Activated naive CD4-positive, alpha-beta T cell (primary cell): Measurements from ENCODE around the gene RPP25L.

ENCODE experiments used
- DNase-seq, 4 experiments: peaks; one replicate each; lab custom pipeline; 2025; lab: John Stamatoyannopoulos, UW

Gene RPP25L

DNA sequence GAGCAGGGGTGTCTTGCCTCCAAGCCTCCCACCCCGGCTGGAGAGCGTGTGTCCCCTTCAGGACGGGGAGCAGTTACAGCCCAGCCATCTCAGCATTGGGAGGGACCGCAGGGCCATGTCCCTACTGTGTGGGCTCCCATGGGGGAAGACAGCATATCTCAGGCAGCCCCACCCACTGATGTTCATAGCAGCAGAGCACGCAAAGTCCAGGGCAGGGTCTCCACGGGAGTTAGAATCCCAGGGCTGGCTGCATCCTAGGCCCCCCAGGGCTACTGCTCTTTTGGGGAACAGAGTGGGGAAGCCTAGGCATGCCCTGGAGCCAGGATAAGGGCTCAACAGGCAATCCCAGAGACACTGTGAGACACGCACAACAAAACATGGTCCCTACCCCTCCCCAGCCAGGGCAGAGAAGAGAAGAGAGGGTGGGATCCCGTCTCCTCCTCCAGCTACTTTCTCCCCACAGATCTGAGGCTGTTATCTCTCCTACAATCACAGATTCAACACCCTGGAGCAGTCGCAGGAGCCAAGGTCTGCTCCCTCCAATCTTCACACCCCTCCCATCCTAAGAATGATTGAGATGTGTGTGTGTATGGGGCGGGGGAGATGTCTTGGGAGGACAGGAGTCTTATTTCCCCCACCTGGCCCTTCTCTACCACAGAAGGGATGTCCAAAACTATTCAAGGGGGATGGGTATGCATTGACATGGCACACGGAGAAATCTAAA is 25.8 kb downstream of the RPP25L start:
- DNase-seq = no peak

DNA sequence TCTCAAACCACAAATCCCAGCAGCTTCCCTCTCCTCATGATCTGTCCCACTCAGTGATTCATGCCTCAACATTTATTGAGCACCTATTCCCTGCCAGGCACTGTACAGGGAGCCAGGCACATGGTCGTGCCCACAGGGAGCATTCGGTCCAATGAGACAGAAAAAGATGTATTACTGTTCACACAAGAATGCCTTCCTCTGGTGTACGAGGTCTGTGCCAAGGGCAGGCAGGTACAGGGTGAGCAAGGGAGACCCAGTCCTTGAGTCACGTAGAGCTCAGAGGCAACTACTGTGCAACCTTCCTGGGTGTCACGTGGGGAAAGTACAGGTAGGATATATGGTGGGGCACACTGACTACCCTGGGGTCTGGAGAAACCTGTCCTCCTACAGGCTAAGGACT is 26.9 kb downstream of the RPP25L start:
- DNase-seq = no peak

DNA sequence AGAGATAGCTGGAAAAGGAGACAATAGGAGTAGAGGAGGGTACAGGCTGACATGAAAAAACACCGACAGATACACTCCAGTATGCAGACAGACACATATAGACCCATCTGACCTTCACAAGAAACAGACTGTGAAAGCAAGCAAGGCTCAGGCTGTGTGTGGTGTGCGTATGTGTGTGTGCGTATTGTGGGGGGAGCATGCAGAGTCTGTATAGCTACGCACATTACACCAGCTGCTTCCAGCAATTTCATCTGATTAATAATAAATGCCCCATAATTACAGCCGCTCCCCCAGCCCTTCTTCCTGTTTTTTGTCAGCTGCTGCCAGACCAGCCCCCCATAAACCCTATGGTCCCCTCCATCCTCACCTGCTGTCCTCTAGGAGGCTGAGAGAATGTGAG is 29.1 kb downstream of the RPP25L start:
- DNase-seq = no peak

DNA sequence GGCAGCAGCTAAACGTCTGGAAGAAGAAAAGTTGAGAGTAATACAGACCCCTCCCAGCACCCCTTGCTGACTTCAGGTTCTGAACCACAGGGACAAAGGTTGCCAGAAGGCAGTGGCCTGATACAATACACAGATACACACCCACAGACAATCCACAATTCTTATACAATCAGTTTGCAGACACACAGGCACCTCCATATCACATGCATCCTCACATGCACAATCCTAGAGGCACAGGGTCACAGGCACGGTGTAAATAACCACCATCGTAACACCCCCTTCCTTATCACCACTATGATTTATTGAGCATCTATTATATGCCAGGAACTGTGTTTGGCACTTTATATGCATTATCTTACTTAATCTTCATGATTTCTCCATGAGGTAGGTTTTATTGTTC is 30.6 kb downstream of the RPP25L start:
- DNase-seq = no peak

DNA sequence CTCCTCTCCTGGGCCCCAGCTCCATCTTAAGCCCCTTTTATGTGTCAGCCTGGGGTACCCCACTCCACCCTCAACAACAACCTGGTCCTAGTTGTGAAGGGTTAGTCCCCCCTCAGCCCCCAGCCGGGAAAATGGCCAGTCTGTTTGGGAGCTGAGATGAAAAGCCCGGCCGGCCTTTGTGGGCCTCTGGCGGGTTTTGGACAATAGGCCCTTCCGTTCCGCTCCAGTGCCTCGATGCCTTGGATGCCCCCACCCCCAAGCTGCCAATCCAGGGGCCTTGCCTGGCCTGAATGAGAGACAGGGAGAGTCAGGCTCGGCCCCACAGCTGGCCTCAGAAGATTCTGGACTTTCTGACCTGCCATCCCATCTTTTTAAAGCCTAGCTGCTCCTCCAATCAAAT is 31.5 kb downstream of the RPP25L start:
- no peak for DNase-seq

DNA sequence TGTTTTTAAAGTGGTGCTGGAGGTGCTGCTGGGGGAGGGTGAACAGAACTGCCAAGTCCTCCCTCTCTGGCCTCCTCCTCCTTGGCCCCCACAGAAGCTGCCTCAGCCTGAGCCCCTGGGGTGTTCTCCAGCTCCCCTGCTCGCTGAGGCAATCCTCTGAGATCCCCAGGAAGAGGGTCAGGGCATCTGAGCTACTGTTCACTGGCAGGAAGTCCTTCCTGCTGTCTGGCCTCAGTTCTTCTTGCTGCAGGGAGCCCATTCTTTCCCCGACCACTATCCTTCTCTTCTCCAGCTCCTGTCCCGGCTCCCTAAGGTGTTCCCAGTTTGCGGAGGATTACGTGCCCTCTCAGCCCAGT is 32.1 kb downstream of the RPP25L start:
- no peak for DNase-seq

DNA sequence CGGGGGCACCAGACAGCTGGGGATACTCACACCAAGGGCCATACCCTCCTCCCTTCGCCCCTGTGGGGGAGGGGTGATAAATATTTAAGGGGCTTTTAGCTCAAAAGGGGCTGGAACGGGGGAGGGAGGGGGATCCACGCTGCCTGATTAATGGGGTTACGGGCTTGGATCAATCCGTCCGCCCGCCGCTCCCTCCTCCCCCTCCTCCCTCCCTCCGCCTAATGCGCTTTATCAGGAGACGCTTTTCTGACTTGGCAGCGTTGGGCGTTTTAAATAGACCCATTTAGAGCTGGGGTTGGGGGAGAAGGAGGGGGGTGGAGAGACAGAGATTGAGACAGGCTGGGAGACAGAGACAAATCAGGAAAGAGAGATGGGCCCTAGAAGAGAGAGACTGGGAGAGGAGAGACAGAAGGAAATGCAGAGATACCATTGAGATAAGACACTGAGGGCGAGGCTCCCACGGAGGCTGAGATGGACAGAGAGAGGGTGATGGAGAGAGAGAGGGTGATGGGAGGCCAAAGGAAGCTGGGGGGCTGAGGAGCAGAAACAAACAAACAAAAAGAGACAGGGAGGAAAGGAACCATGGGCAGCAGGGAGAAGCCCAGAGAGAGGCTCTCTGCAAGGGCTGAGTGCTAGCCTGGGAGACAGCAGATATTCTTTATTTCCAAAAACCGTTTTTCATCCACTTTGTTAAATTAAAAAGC is 32.6 kb downstream of the RPP25L start:
- no peak for DNase-seq

DNA sequence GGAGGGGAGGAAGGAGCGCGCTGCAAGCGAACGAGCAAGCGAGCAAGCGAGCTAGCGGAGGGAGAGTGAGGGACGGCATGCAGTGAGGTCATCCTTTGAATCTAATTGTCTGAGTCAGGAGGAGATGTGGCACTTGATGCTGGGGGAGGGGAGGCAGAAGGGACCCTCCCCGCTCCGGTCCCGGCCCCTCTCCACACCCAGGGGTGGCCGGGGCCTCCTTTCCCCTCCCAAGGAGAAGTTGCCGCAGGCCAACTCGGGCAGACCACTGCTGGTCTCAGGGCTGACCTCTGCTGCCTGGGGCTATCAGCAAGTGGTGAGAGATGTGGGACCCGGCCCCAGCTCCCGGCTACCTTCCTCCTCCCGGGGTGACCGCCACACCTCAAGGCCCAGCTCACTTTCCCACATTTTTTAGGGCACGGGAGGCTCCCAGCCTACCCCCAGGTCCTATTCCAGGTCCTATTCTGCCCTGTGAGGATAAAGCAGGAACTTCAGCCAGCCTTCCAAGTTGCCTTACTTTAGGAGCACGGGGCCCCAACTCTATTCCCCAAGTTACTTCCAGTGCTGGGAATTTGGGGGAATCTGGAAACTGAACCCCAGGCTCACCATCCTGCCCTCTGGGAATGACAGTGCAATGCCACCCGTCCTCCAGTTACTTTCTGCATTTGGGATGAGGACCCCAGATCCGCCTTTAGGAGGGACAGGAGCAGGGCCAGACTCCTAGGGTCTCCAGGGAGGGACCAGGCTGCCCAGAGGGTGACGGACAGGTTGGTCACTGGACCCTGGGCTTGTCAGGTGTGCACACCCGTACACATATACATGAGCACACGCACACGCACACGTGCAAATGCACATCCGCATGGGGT is 33.4 kb downstream of the RPP25L start:
- DNase-seq = no peak

DNA sequence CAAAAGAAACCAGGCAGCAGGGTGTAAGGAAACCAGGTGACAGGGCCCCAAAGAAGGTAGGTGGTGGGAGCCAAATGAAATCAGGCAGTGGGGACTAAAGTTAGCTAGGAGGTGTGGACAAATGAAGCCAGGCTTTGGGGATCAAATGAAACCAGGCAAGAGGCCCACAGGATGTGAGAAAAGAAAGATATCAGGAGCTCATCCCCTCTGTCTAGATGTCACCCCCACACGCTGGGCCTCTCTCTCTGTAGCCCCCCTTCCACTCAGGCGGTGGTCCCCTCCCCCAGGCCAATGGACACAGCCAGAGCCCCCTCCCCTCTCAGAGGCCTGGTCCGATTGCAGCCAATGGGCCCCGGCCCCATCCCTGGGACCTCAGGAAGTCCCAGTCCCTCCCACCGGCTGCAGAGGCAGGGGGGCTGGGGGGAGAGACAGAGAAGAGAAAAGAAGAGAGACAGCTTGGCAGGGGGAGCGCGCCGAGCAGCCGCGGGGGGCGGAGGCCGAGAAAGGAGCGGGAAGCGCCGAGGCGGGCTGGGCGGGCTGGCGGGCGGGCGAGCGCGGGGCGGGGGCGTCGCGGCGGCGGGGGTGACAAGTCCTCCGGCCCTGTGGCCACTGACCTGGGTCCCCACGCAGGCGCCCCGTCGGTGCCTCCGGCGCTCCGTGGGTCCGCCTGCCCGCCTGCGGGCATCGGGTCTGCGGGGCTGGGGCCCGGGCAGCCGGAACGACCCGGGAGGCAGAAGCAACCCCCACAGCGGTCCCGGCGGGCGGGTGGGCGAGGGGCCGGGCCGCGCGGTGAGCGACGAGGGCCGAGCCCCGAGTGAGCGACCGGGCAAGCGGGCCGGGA is 34.3 kb downstream of the RPP25L start:
- DNase-seq = no peak

DNA sequence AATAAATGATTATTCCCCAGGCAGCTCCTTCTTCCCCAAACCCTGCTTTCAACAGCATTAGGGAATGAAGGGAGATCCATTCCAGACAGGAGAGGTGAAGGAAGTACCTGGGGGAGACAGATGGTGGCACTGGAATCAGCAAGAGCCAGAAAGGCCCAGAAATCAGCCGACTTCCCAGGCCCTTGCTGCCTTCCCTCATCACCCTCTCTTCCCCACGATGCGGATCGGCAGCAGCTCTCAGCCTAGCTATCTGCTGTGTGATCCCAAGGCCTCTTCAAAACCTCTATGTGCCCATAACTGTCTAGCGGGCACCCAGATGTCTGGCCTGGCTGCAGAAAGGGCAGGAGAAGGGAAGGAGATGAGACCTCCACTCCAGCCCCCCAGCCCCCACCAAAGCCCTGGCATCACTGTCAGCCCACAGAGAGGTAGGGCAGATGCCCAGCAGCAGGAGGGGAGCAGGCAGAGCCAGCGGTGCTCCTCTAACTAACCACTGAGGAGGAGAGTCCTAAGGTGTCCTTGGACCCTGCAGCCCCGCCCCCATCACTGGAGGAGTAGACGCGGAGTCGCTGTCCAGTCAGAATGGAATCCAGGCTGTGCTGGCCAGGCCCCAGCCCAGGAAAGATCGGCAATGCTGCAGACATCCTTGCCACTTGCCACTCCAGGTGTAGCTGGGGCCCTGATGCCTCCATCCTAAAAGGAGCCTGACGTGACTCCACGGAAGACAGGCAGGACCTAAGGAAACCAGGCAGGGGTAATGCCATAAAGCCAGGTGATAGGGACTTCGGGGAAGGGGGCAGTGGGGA is 35.1 kb downstream of the RPP25L start:
- no peak for DNase-seq

DNA sequence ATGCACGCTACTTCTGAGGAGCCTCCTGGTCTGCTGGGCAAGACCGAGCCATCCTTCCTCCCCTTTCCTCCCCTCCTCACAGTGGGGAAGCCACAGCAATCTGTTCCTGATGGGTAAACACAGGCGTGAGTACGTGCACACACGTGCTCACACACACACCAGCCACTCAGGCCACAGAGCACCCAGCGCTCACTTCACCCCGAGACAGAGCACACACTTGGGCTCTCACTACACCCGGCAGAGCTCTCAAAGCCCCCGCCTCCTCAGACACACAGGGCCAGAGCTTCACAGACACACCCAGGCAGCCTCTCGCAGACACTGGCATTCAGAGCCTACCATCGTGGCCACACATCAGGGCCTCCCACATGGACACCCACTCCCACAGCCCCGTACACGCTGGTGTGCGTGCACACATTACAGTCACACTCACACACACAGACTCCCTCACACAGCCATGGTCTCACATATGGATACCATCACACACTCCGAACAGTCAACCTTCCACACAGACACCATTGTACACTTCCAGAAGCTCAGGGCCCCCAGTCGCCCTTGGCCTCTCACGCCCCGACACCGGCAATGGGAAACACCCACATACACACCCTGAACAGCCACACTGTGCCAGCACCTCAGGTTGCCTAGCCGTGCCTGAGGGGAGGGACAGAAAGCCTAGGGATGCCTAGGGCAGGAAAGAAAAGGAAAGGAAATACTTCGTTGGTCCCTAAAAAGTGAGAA is 35.9 kb downstream of the RPP25L start:
- no peak for DNase-seq

DNA sequence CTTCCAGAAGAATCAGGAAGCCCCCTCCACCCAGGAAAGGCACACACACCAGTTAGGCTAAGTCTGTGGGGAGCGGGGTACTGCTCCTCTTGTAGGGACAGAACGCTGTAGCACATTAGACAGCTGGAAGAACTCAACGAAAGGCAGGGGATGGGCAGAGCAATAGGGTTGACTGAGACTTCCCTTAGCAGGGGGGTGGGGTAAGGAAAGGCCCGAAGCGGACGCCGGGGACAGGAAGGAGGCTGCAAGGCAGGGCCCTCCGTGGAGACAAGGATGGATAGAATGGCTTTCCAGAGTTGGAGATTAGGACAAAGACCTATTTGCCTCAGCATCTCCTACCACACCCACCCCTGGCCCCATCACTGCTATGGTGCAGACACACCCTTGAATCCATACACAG is 36.7 kb downstream of the RPP25L start:
- DNase-seq = no peak

DNA sequence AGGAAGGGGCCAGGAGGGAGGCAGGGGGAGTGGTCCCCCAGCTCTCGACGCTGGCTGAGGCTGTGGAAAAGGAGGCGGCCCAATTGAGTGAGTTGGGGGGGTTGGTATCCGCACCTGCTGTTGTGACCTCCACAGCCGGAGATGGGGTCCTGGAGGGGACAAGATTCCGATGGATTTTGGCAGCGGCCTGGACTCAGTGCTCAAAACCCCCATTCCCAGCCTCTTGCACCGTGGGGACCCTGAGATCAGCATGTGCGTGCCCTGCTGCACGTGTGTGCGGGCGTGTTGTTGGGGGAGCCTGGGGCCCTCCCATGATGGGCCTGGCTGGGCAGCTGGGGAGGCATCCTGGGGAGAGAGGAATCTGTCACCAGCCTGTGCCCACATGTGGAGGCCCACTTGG is 37.3 kb downstream of the RPP25L start:
- DNase-seq = no peak

DNA sequence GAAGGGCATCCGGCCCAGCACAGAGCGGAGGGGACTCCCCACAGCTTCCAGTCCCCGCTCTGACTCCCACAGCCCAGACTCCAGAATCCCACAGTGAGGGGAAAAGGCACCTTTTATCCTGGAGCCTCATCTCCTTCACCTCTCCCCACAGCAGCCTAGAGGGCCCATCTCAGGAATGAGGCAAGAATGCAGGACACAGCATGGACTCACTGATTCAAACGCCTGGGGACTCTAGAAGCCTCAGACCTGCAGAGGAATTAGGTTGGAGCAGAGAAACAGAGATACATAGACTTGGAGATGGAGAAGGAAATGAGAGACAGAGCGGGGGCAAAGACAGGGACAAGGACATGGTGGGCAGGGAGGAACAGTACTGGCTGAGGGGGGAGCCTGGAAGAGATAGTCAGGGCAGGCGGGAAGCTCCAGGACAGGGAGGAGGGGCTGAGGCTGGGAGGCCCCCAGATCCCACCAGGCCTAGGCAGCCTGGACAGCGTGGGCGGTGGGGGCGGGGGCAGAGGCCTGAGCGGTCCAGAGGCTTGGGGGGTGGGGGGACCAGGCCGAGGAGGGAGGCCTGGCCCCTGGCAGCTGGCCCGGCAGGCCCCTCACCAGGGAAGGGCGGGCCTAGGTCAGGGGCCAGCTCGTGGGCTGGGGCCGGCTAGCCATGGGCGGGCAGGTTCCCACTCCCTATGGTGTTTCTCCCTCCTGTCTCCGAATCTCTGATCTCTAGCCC is 38.1 kb downstream of the RPP25L start:
- no peak for DNase-seq

DNA sequence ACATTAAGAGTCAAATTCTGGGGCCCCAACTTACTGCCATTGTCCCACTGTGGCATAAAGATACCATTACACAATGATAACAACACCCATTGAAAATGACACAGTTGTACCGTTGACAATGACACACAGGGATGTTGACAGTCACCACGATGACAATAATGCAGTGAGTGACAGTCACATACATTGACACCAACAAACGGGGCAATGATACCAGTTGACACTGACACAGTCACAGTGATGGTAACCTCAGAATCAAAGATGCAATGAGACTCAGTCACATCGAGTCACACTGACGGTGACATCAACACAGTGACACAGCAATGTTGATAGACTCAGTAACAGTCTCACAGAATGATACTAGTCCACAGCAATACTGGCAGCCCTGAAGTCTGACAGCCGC is 39.3 kb downstream of the RPP25L start:
- DNase-seq = no peak

DNA sequence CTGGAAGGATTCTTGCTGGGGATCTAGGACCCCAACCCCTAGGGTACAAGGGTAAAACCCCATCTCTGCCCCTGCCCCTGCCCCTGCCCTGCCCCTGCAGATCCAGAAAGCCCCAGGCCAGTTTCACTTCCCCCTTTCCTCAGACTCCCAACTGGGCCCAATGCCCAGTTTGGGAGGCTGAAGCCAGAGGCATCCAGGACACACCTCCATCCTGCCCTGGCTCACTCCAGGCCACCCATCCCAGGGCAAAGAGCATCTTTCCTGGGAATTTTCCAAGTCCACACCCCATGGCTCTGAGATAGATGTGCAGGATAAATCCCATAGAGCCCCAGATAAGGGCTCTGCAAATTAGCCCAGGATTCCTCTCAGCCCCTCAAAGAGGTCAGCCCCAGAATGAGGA is 39.8 kb downstream of the RPP25L start:
- no peak for DNase-seq

DNA sequence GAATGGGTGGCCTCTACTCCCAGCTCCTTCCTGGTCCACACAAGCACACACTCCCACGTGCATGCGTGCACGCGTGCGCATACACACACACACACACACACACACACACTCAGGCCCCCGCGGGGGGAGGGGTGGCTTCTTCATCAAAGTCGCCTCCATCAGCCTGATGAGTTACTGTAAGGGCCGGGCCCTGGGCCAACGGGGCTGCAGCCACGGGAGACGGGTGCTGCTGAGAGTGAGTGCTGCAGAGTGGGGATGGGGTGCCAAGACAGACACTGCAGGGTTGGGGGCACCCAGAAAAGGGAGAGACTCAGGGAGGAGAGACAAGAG is 40.5 kb downstream of the RPP25L start:
- no peak for DNase-seq

DNA sequence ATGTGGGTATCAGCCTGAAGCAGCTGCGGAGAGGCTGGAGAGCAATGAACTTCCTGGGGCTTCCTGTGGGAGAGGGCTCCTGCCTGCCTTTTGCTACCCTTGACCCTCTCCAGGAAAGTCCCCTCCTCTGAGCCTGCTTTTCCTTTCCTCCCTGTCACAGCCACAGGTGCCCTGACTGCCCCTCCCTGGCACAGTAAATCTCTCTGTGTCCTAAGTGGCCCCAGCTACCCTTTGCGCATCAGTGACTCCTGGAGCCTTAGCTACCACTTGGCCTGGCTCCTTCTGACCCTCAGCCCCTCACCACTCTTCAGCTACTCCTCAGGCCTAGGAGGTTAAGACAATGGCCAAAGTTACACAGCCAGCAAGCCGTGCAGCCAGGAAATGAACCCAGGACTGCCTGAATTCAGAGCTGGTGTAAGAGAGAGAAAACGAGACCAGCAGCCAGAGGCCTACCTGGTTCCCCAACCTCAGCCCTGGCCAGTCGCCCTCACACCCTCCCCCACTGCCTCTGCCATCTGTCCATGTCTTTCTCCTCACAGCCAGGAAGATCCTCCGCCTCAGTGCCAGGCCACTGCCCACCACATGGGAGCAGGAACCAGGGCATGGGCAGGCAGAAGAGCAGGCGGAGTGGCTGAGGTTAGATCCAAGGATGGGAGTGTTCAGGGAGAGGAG is 41.0 kb downstream of the RPP25L start:
- no peak for DNase-seq

DNA sequence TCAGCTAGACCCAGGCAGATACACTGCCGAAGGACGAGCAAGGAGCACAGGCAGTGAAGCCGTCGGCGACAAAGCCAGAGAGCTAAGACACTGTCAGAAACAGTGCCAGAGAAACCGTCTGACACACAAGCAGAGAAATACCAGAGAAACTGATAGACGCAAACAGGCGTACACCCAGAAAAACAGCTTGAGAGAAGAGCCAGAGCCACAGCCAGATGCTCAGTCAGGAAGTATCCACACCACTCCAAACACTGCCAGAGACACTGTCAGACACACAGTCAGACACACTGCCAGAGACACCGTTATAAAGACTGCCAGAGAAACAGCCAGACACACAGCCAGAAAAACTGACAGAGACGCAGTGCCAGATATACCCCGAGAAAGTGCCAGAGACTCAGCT is 41.5 kb downstream of the RPP25L start:
- no peak for DNase-seq

DNA sequence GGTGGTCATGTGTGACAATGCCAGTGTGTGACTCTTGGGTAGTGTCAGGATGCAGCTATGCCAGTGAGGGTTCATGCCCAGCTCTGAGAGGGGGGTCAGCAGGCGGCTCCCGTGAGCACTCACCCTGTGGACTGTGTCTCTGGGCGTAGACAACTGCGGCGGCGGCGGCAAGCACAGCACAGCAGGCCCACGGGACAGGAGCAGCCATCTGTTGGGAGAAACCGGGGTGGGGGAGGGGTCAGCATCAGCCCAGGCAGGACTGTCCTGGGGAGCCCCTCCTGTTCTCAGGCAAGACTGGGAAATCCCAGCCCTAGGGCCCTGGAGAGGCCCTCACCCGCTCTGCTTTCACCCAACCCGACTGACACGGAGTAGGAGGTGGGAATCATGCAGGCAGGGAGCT is 43.1 kb downstream of the RPP25L start:
- no peak for DNase-seq
